Measurements from ENCODE around the gene CATSPERD.

GRCh38 chr19:5696196-5697021, 24.0 kb upstream of the CATSPERD start:
- TF ChIP-seq POLR2AphosphoS5 (IDR thresholded peaks at IDR 0.05; ENCODE audit: low read depth, low read length): no peak
- no peak for TF ChIP-seq FOXP2 (optimal IDR thresholded peaks at IDR 0.05; ENCODE audit: borderline replicate concordance, extremely low read depth, extremely low read length, insufficient read depth)
- no peak for TF ChIP-seq REST (IDR thresholded peaks at IDR 0.05; ENCODE audit: insufficient read depth in 1 of 2, low read depth in 2 of 2, low read length in 2 of 2)
